ENCODE data around the gene MFSD6L. TPM values are rescaled to one million over a fixed set of nuclear protein-coding genes. Genes with fewer than 3 reads are reported as not detected.
A peak's percentile ranks its signal among the peaks of the same experiment; 100 is the strongest.

The MFSD6L gene
- polyA plus RNA-seq, 3 donors = 0.08 to 0.37 TPM; not detected in 1

- Mint-ChIP-seq H3K4me1 (no peaks in the 10 kb centered on the region), H3K4me3 (no peak overlapping the region), H3K36me3 (peaks cover 55 to 58% of the 10 kb centered on the region in 2 donors), H3K27ac (peak overlapping the region in 2 of 7 donors; percentile 10 to 48), H3K9me3 (peaks cover 0 to 9% (median 4%) of the 10 kb centered on the region in 7 donors), H3K27me3 (ENCODE audit: low read depth in 3 of 3) (no peaks in the 10 kb centered on the region)
- no peak overlapping the region for H3K4me2 ChIP-seq (replicated peaks; ENCODE audit: extremely low read depth, low read length, poor library complexity, severe bottlenecking)
- TF ChIP-seq CTCF (IDR thresholded peaks at IDR 0.05) = no peak
- peaks cover 32 to 79% of the 10 kb centered on the region in 2 donors for H3K36me3 ChIP-seq (replicated peaks in 1 of 2; ENCODE audit: control insufficient read depth in 1 of 2, insufficient read depth in 2 of 2, low read length in 2 of 2)
- no peak overlapping the region for H3K9ac ChIP-seq (ENCODE audit: insufficient read depth, low read length, poor library complexity, severe bottlenecking)
- H3K9me3 ChIP-seq (replicated peaks in 1 of 2; ENCODE audit: control insufficient read depth in 1 of 2, insufficient read depth in 1 of 2, low read length in 2 of 2) = no peaks in the 10 kb centered on the region
- H3K4me3 ChIP-seq (replicated peaks in 1 of 3; ENCODE audit: low read depth in 2 of 3, low read length in 3 of 3) = no peak overlapping the region
- no peak for DNase-seq
- H3K27ac ChIP-seq (ENCODE audit: low read depth in 1 of 2, low read length in 2 of 2) = no peak overlapping the region
- H2AFZ ChIP-seq (ENCODE audit: insufficient read depth, low read depth, low read length, poor library complexity, severe bottlenecking) = no peak overlapping the region
- intact Hi-C loops (cut with micrococcal nuclease) = no loop called here
- no peaks in the 10 kb centered on the region for H4K20me1 ChIP-seq (ENCODE audit: insufficient read depth, low read length)
- H3K4me1 ChIP-seq (ENCODE audit: control insufficient read depth in 1 of 2, insufficient read depth in 2 of 2, low read length in 2 of 2) = no peaks in the 10 kb centered on the region
- WGBS (ENCODE audit: insufficient coverage) = no CpG with 5 or more reads among the region's 2 CpGs
- H3K27me3 ChIP-seq (ENCODE audit: control insufficient read depth in 2 of 2, insufficient read depth in 2 of 2, low read length in 2 of 2) = no peaks in the 10 kb centered on the region
- H3K79me2 ChIP-seq (ENCODE audit: insufficient read depth, low read length) = no peaks in the 10 kb centered on the region
Observed at GRCh38 chr17:8825802-8826201, 26.6 kb upstream of the MFSD6L start.

GRCh38 chr17:8823279-8823678, 24.1 kb upstream of the MFSD6L start:
- intact Hi-C loops (cut with micrococcal nuclease) = no loop called here
- H3K27ac Mint-ChIP-seq = no peak overlapping the region

More at GRCh38 chr17:8823279-8823678, 24.1 kb upstream of the MFSD6L start:
- Histone ChIP-seq H3K4me1 (ENCODE audit: control insufficient read depth in 1 of 2, insufficient read depth in 2 of 2, low read length in 2 of 2) (no peaks in the 10 kb centered on the region), H2AFZ (ENCODE audit: insufficient read depth, low read depth, low read length, poor library complexity, severe bottlenecking) (no peak overlapping the region), H3K27me3 (ENCODE audit: control insufficient read depth in 2 of 2, insufficient read depth in 2 of 2, low read length in 2 of 2) (no peaks in the 10 kb centered on the region), H3K79me2 (ENCODE audit: insufficient read depth, low read length) (no peaks in the 10 kb centered on the region), H3K27ac (ENCODE audit: low read depth in 1 of 2, low read length in 2 of 2) (no peak overlapping the region), H4K20me1 (ENCODE audit: insufficient read depth, low read length) (no peaks in the 10 kb centered on the region), H3K9ac (ENCODE audit: insufficient read depth, low read length, poor library complexity, severe bottlenecking) (no peak overlapping the region), H3K4me2 (replicated peaks; ENCODE audit: extremely low read depth, low read length, poor library complexity, severe bottlenecking) (no peak overlapping the region), H3K36me3 (replicated peaks in 1 of 2; ENCODE audit: control insufficient read depth in 1 of 2, insufficient read depth in 2 of 2, low read length in 2 of 2) (peaks cover 38 to 78% of the 10 kb centered on the region in 2 donors), H3K9me3 (replicated peaks in 1 of 2; ENCODE audit: control insufficient read depth in 1 of 2, insufficient read depth in 1 of 2, low read length in 2 of 2) (no peaks in the 10 kb centered on the region), H3K4me3 (replicated peaks in 1 of 3; ENCODE audit: low read depth in 2 of 3, low read length in 3 of 3) (no peak overlapping the region)
- TF ChIP-seq CTCF (IDR thresholded peaks at IDR 0.05) = no peak
- peaks cover 75 to 76% of the 10 kb centered on the region in 2 donors for H3K36me3 Mint-ChIP-seq
- H3K4me3 Mint-ChIP-seq = no peak overlapping the region
- H3K9me3 Mint-ChIP-seq = peaks cover 0 to 9% (median 4%) of the 10 kb centered on the region in 7 donors
- H3K4me1 Mint-ChIP-seq = no peaks in the 10 kb centered on the region
- H3K27me3 Mint-ChIP-seq (ENCODE audit: low read depth in 3 of 3) = no peaks in the 10 kb centered on the region
- WGBS (ENCODE audit: insufficient coverage) = 100% methylated on average over 2 of the region's 5 CpGs
- no peak for DNase-seq
